ENCODE measurements around the gene RRP1.

- no peak for TF ChIP-seq RBM15 (IDR thresholded peaks at IDR 0.05; ENCODE audit: insufficient read depth, low read length)
- no peak for TF ChIP-seq ZNF398 (CRISPR knock-in tag; IDR thresholded peaks at IDR 0.05)
- TF ChIP-seq RBM34 (IDR thresholded peaks at IDR 0.05; ENCODE audit: borderline replicate concordance, insufficient read depth, low read length) = no peak
- no peak for TF ChIP-seq CTCF (IDR thresholded peaks at IDR 0.05 in 2 of 3, conservative IDR thresholded peaks at IDR 0.05 in 1 of 3; ENCODE audit: insufficient read depth in 2 of 3, low read depth in 1 of 3, low read length in 3 of 3)
- TF ChIP-seq SIRT6 (IDR thresholded peaks at IDR 0.05; ENCODE audit: low read depth, low read length) = no peak
- no peak for TF ChIP-seq EP300 (IDR thresholded peaks at IDR 0.05; ENCODE audit: low read length)
- TF ChIP-seq HIVEP1 (CRISPR knock-in tag; IDR thresholded peaks at IDR 0.05) = no peak
- no peak for TF ChIP-seq ATF3 (IDR thresholded peaks at IDR 0.05)
- TF ChIP-seq ATF3 (CRISPR knock-in tag; conservative IDR thresholded peaks at IDR 0.05) = no peak
- no peak for TF ChIP-seq ERF (CRISPR knock-in tag; IDR thresholded peaks at IDR 0.05)
- TF ChIP-seq CBX8 (IDR thresholded peaks at IDR 0.05; ENCODE audit: borderline replicate concordance, extremely low read depth, low read depth, low read length, poor library complexity, severe bottlenecking) = no peak
- no peak for TF ChIP-seq RNF2 (IDR thresholded peaks at IDR 0.05)
Observed at GRCh38 chr21:43818685-43819084, 29.3 kb downstream of the RRP1 start.

Data from K562 (cell line).